HCT116 (cell line): Measurements from ENCODE around the gene MOB2. TPM values are rescaled to one million over a fixed set of nuclear protein-coding genes. Genes with fewer than 3 reads are reported as not detected.

Experiments
- ATAC-seq: fragments of 200-7000 bp; cut with Tn5 transposase; 2 replicates; pipeline ENCODE4 v1.9.1; 2020; ENCODE audit warnings: mild to moderate bottlenecking, moderate library complexity
- BruUV-seq: library from RNA; stranded (reverse); fragments of 400-500 nt; replicated peaks from 2 replicates; lab custom pipeline; 2021; lab: Mats Ljungman, UMichigan
- CTCF ChIA-PET: fragments of 300-600 bp; sonication (Branson Sonifier 250); formaldehyde crosslinking; loops from one replicate; lab custom pipeline; 2021; ENCODE audit warnings: antibody characterized with exemption; lab: Charles Lee
- POLR2A ChIA-PET: fragments of 300-600, 350-600 bp; sonication (Branson Sonifier 250); formaldehyde crosslinking; loops from one replicate; lab custom pipeline; 2021; ENCODE audit warnings: antibody characterized with exemption; lab: Charles Lee
- RAD21 ChIA-PET, 2 experiments: fragments of 300-600 bp; sonication (Branson Sonifier 250); formaldehyde crosslinking; loops; one replicate each; lab custom pipeline; 2023; ENCODE audit warnings: low total read pairs in 2 of 2; ENCODE audit not compliant: uncharacterized antibody in 2 of 2, unreplicated experiment in 2 of 2, low non-redundant PET in 1 of 2; lab: Charles Lee
- DNase-seq: peaks from one replicate; pipeline ENCODE4 v3.0.0-alpha.2; 2010; ENCODE audit warnings: low read depth, low spot score
- H2AFZ ChIP-seq: fragments of 200-600 bp; shearing (Covaris generic), sonication (generic); 2 replicates; pipeline ENCODE4 v1.6.1; 2017; ENCODE audit warnings: low read depth, mixed run types, mixed read lengths, antibody characterized with exemption, low read length; ENCODE audit not compliant: poor library complexity, severe bottlenecking
- H3K27ac ChIP-seq: 2 replicates; pipeline ENCODE4 v1.5.1; 2012; ENCODE audit warnings: low read depth, low read length
- H3K27me3 ChIP-seq: fragments of 200-600 bp; sonication (generic); 2 replicates; pipeline ENCODE4 v1.6.1; 2016; ENCODE audit warnings: mixed run types, low read length, mixed read lengths; ENCODE audit not compliant: insufficient read depth
- H3K36me3 ChIP-seq, 2 experiments: fragments of 200-500 bp in 1 of 2; fragments of 200-600 bp in 1 of 2; sonication (Bioruptor generic) in 1 of 2; sonication (generic) in 1 of 2; 2 replicates each; pipeline versions ENCODE4 v1.5.1 to v1.6.1; 2014 to 2016; ENCODE audit warnings: low read length in 2 of 2, inconsistent platforms in 1 of 2, mixed read lengths in 1 of 2, mixed run types in 1 of 2; ENCODE audit not compliant: insufficient read depth in 2 of 2, control insufficient read depth in 1 of 2
- H3K4me1 ChIP-seq, 2 experiments: fragments of 200-600 bp in 1 of 2; sonication (generic) in 1 of 2; 2 replicates each; pipeline versions ENCODE4 v1.5.1 to v1.6.1; 2012 to 2017; ENCODE audit warnings: low read length in 2 of 2, inconsistent platforms in 1 of 2, mild to moderate bottlenecking in 1 of 2, mixed read lengths in 1 of 2, mixed run types in 1 of 2, moderate library complexity in 1 of 2; ENCODE audit not compliant: insufficient read depth in 2 of 2, control insufficient read depth in 1 of 2
- H3K4me2 ChIP-seq: fragments of 200-600 bp; sonication (generic); 2 replicates; pipeline ENCODE4 v1.6.1; 2017; ENCODE audit warnings: mixed run types, low read length, mixed read lengths
- H3K4me3 ChIP-seq, 2 experiments: fragments of 200-600 bp in 1 of 2; sonication (generic) in 1 of 2; replicated peaks in 1 of 2; 2 replicates each; pipeline ENCODE4 v1.5.1; 2011 to 2016; ENCODE audit warnings: low read length in 2 of 2, control low read depth in 1 of 2, low read depth in 1 of 2, mild to moderate bottlenecking in 1 of 2, mixed read lengths in 1 of 2, mixed run types in 1 of 2
- H3K79me2 ChIP-seq: fragments of 200-600 bp; sonication (generic); 2 replicates; pipeline ENCODE4 v1.6.1; 2017; ENCODE audit warnings: mild to moderate bottlenecking, mixed run types, low read length, moderate library complexity, mixed read lengths; ENCODE audit not compliant: insufficient read depth
- H3K9ac ChIP-seq: fragments of 200-600 bp; sonication (generic); 2 replicates; pipeline ENCODE4 v1.6.1; 2016; ENCODE audit warnings: low read length, mixed read lengths
- H3K9me2 ChIP-seq: fragments of 200-600 bp; sonication (generic), shearing (Covaris generic); 2 replicates; pipeline ENCODE4 v1.6.1; 2017; ENCODE audit warnings: mixed run types, mild to moderate bottlenecking, moderate library complexity; ENCODE audit not compliant: insufficient read depth
- H3K9me3 ChIP-seq, 2 experiments: fragments of 200-500 bp in 1 of 2; fragments of 200-600 bp in 1 of 2; sonication (Bioruptor generic) in 1 of 2; sonication (generic) in 1 of 2; 2 replicates each; pipeline ENCODE4 v1.6.1; 2014 to 2017; ENCODE audit warnings: low read length in 2 of 2, mixed read lengths in 2 of 2, inconsistent platforms in 1 of 2, low read depth in 1 of 2, mild to moderate bottlenecking in 1 of 2, mixed run types in 1 of 2, moderate library complexity in 1 of 2; ENCODE audit not compliant: control insufficient read depth in 1 of 2, insufficient read depth in 1 of 2
- H4K20me1 ChIP-seq: fragments of 200-600 bp; sonication (generic), shearing (Covaris generic); 2 replicates; pipeline ENCODE4 v1.6.1; 2017; ENCODE audit warnings: mixed run types, mild to moderate bottlenecking, moderate library complexity; ENCODE audit not compliant: insufficient read depth
- CBX3 ChIP-seq: IDR thresholded peaks from 2 replicates; pipeline ENCODE4 v1.6.1; 2012; ENCODE audit warnings: low read depth
- CEBPB ChIP-seq: IDR thresholded peaks from 2 replicates; pipeline ENCODE4 v1.6.1; 2012; ENCODE audit warnings: low read depth
- EGR1 ChIP-seq: IDR thresholded peaks from 2 replicates; pipeline ENCODE4 v1.6.1; 2012; ENCODE audit warnings: low read depth
- ELF1 ChIP-seq: IDR thresholded peaks from 2 replicates; pipeline ENCODE4 v1.6.1; 2012; ENCODE audit warnings: low read depth, borderline replicate concordance
- EZH2 ChIP-seq: fragments of 200-600 bp; sonication (generic); IDR thresholded peaks from 2 replicates; pipeline ENCODE4 v1.6.1; 2017; ENCODE audit warnings: antibody characterized with exemption, mixed run types
- FOSL1 ChIP-seq: IDR thresholded peaks from 2 replicates; pipeline ENCODE4 v1.6.1; 2012; ENCODE audit warnings: low read depth
- JUND ChIP-seq: IDR thresholded peaks from 2 replicates; pipeline ENCODE4 v1.6.1; 2012
- POLR2A ChIP-seq: IDR thresholded peaks from 2 replicates; pipeline ENCODE4 v1.7.0; 2011; ENCODE audit warnings: borderline replicate concordance; ENCODE audit not compliant: insufficient read depth, insufficient read length; ENCODE audit errors: extremely low read depth
- POLR2AphosphoS5 ChIP-seq: IDR thresholded peaks from 2 replicates; pipeline ENCODE4 v1.6.1; 2011; ENCODE audit warnings: mild to moderate bottlenecking, low read depth, low read length, moderate library complexity
- RAD21 ChIP-seq: IDR thresholded peaks from 2 replicates; pipeline ENCODE4 v1.6.1; 2012; ENCODE audit warnings: low read depth, mild to moderate bottlenecking
- SIN3A ChIP-seq: IDR thresholded peaks from 2 replicates; pipeline ENCODE4 v1.6.1; 2012; ENCODE audit warnings: low read depth
- SP1 ChIP-seq: IDR thresholded peaks from 2 replicates; pipeline ENCODE4 v1.6.1; 2012; ENCODE audit warnings: low read depth
- SRF ChIP-seq: IDR thresholded peaks from 2 replicates; pipeline ENCODE4 v1.6.1; 2012; ENCODE audit warnings: low read depth
- YY1 ChIP-seq: IDR thresholded peaks from 2 replicates; pipeline ENCODE4 v1.6.1; 2011; ENCODE audit warnings: low read length, low read depth, moderate library complexity, mild to moderate bottlenecking; ENCODE audit not compliant: insufficient replicate concordance; ENCODE audit errors: extremely low read depth
- ZFX ChIP-seq: fragments of 450-650 bp; IDR thresholded peaks from 2 replicates; pipeline ENCODE4 v1.6.1; 2017
- ZNF274 ChIP-seq: fragments of 200-500 bp; sonication (Bioruptor generic); IDR thresholded peaks from 2 replicates; pipeline ENCODE4 v1.6.1; 2014; ENCODE audit warnings: mild to moderate bottlenecking, low read depth, low read length, inconsistent platforms
- intact Hi-C: fragments of 100-400 bp; cut with micrococcal nuclease; formaldehyde crosslinking; loops from 2 replicates; pipeline ENCODE4 v1.10.0; 2022
- total RNA-seq: library from RNA; stranded (reverse); gene quantifications from one replicate; pipeline ENCODE4 v1.2.1, GENCODE V29; 2021; ENCODE audit not compliant: unreplicated experiment
- TF ChIP-seq, protein P1 (sequence below): IDR thresholded peaks from 2 replicates; pipeline ENCODE4 v1.6.1; 2012
- TF ChIP-seq, protein P2 (sequence below): IDR thresholded peaks from 2 replicates; pipeline ENCODE4 v1.6.1; 2011; ENCODE audit warnings: mild to moderate bottlenecking, low read length, moderate library complexity; ENCODE audit not compliant: insufficient replicate concordance; ENCODE audit errors: extremely low read depth
- TF ChIP-seq, protein P3 (sequence below): IDR thresholded peaks from 2 replicates; pipeline ENCODE4 v1.6.1; 2012; ENCODE audit warnings: low read depth
- TF ChIP-seq, protein P4 (sequence below), 3 experiments: fragments of 200-600 bp in 1 of 3; sonication (generic) in 1 of 3; IDR thresholded peaks in 2 of 3; conservative IDR thresholded peaks in 1 of 3; 2 replicates each; pipeline ENCODE4 v1.5.1; 2012 to 2017; ENCODE audit warnings: low read depth in 2 of 3, low read length in 2 of 3, antibody characterized with exemption in 1 of 3, borderline replicate concordance in 1 of 3, control low read depth in 1 of 3, mild to moderate bottlenecking in 1 of 3, mixed read lengths in 1 of 3, mixed run types in 1 of 3, moderate library complexity in 1 of 3; ENCODE audit not compliant: insufficient read depth in 1 of 3

The MOB2 gene
- total RNA-seq, 1 experiment from 2014 or later: 25.7 TPM

DNA sequence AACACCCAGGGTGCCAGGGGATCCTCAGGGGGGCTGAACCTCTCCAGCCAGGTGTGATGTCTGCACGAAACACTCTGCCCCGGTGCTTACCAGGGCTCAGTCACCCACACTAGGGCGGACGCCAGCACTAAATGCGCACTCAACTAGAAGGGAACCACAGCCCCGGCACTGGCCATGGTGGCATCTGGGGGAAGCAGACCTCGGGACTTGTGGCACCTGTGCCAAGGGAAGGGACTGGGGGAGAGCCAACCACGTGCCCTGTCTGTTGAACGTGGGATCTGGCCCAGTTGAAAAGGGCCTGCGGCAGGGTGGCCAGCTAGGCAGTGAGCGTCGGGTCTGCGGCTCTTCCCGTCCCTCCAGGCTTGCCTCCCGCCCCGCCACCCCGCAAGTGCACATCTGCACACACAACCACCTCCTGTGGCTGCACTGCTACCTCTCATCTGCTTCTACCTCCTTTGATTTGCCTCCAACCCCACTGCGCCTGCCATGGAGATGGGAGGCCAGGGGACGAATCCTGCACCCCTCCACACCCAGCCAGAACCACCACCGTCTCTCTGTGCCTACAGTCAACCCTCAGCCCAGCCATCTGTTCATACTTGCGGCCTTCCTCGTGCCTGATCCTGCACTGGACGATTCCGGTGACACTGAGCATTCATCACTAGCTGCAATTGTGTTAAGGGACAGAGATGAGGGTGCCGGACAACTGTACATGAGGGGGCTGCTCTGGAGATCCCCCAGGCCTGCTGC is 15.0 kb upstream of the MOB2 start:
- H3K4me3 ChIP-seq: no peak overlapping the region
- H2AFZ ChIP-seq: no peak overlapping the region
- ChIA-PET POLR2A (no interaction called here), RAD21 (no interaction called here), CTCF (no interaction called here)
- H3K27ac ChIP-seq: no peak overlapping the region
- H3K9me2 ChIP-seq: no peaks in the 10 kb centered on the region
- TF ChIP-seq, protein P1, sequence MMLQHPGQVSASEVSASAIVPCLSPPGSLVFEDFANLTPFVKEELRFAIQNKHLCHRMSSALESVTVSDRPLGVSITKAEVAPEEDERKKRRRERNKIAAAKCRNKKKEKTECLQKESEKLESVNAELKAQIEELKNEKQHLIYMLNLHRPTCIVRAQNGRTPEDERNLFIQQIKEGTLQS: no peak
- TF ChIP-seq SIN3A (no peak), POLR2AphosphoS5 (no peak), POLR2A (no peak), ZNF274 (no peak), EZH2 (no peak), CEBPB (no peak), JUND (no peak), SP1 (no peak), ELF1 (no peak), CBX3 (no peak), YY1 (no peak), RAD21 (no peak), SRF (no peak), FOSL1 (no peak), EGR1 (no peak), ZFX (no peak)
- TF ChIP-seq, protein P2, sequence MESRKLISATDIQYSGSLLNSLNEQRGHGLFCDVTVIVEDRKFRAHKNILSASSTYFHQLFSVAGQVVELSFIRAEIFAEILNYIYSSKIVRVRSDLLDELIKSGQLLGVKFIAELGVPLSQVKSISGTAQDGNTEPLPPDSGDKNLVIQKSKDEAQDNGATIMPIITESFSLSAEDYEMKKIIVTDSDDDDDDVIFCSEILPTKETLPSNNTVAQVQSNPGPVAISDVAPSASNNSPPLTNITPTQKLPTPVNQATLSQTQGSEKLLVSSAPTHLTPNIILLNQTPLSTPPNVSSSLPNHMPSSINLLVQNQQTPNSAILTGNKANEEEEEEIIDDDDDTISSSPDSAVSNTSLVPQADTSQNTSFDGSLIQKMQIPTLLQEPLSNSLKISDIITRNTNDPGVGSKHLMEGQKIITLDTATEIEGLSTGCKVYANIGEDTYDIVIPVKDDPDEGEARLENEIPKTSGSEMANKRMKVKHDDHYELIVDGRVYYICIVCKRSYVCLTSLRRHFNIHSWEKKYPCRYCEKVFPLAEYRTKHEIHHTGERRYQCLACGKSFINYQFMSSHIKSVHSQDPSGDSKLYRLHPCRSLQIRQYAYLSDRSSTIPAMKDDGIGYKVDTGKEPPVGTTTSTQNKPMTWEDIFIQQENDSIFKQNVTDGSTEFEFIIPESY: no peak
- TF ChIP-seq, protein P3, sequence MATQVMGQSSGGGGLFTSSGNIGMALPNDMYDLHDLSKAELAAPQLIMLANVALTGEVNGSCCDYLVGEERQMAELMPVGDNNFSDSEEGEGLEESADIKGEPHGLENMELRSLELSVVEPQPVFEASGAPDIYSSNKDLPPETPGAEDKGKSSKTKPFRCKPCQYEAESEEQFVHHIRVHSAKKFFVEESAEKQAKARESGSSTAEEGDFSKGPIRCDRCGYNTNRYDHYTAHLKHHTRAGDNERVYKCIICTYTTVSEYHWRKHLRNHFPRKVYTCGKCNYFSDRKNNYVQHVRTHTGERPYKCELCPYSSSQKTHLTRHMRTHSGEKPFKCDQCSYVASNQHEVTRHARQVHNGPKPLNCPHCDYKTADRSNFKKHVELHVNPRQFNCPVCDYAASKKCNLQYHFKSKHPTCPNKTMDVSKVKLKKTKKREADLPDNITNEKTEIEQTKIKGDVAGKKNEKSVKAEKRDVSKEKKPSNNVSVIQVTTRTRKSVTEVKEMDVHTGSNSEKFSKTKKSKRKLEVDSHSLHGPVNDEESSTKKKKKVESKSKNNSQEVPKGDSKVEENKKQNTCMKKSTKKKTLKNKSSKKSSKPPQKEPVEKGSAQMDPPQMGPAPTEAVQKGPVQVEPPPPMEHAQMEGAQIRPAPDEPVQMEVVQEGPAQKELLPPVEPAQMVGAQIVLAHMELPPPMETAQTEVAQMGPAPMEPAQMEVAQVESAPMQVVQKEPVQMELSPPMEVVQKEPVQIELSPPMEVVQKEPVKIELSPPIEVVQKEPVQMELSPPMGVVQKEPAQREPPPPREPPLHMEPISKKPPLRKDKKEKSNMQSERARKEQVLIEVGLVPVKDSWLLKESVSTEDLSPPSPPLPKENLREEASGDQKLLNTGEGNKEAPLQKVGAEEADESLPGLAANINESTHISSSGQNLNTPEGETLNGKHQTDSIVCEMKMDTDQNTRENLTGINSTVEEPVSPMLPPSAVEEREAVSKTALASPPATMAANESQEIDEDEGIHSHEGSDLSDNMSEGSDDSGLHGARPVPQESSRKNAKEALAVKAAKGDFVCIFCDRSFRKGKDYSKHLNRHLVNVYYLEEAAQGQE: no peak
- TF ChIP-seq, protein P4, sequence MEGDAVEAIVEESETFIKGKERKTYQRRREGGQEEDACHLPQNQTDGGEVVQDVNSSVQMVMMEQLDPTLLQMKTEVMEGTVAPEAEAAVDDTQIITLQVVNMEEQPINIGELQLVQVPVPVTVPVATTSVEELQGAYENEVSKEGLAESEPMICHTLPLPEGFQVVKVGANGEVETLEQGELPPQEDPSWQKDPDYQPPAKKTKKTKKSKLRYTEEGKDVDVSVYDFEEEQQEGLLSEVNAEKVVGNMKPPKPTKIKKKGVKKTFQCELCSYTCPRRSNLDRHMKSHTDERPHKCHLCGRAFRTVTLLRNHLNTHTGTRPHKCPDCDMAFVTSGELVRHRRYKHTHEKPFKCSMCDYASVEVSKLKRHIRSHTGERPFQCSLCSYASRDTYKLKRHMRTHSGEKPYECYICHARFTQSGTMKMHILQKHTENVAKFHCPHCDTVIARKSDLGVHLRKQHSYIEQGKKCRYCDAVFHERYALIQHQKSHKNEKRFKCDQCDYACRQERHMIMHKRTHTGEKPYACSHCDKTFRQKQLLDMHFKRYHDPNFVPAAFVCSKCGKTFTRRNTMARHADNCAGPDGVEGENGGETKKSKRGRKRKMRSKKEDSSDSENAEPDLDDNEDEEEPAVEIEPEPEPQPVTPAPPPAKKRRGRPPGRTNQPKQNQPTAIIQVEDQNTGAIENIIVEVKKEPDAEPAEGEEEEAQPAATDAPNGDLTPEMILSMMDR (IDR thresholded peaks at IDR 0.05 in 2 of 3, conservative IDR thresholded peaks at IDR 0.05 in 1 of 3; ENCODE audit: borderline replicate concordance in 1 of 3, insufficient read depth in 1 of 3, low read depth in 2 of 3, low read length in 2 of 3): no peak
- no peaks in the 10 kb centered on the region for H3K36me3 ChIP-seq
- H3K4me2 ChIP-seq: no peak overlapping the region
- DNase-seq (no peak), ATAC-seq (no peak)
- H4K20me1 ChIP-seq: no peaks in the 10 kb centered on the region
- BruUV-seq: no TSS peak
- intact Hi-C loops: no loop called here
- no peaks in the 10 kb centered on the region for H3K4me1 ChIP-seq
- H3K27me3 ChIP-seq: no peaks in the 10 kb centered on the region
- no peak overlapping the region for H3K9ac ChIP-seq
- H3K79me2 ChIP-seq: peaks cover 26% of the 10 kb centered on the region
- peaks cover 0 to 8% of the 10 kb centered on the region in 2 experiments; a peak in 1 of 4 replicates for H3K9me3 ChIP-seq
